Measurements from ENCODE around the gene FMNL1. TPM values are rescaled to one million over a fixed set of nuclear protein-coding genes. Genes with fewer than 3 reads are reported as not detected.
A peak's percentile ranks its signal among the peaks of the same experiment; 100 is the strongest.
"Not testable (repeated sequence)": the region's sequence is repeated elsewhere in the genome, so short reads cannot be mapped to it uniquely, and the experiment has no call there.

The FMNL1 gene
- total RNA-seq, 1 donor from 2014 or later, result 3.3 TPM

DNA sequence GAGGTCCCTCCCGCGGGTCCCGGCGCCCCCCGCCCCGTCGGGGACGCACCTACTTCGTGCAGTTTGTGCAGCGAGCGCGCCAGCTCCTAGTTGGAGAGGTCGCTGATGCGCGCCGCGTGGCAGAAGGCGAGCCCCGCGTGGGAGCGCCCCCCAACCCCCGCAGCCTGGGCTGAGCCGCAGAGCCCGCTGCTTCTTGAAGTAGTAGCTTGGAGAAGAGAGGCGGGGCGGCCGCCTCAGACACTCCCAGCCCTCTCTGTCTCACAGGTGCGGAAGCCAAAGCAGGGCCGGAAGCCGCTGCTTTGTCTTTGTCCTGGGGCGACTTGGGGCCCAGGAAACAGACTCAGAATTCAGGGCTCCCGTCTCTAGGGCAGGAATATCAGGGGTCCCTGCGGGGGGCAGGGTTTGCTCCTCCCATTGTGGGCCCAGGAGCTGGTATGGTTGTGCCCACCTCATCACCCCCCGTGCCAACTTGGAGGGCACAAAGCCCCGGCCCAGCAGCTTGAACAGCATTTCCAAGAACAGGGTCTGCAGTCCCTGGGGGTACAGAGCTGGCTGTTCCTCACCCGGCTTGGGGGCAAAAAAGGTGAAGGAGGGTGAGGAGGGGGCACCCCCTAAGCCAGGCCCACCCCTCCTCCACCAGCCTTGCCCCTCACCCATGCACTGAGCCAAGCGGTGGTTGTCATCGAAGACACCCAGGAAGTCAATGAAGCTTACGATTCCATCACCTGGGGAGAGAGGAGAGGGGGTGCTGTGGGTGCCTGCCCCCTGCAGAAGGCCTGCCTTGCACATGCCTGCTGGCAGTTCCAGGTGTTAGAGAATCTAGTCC is 26.7 kb downstream of the FMNL1 start:
- Mint-ChIP-seq H3K9me3 (ENCODE audit: low read depth) (no peaks in the 10 kb centered on the region), H3K27me3 (no peaks in the 10 kb centered on the region), H3K36me3 (ENCODE audit: insufficient read depth) (peaks cover 2% of the 10 kb centered on the region), H3K4me1 (ENCODE audit: low read depth) (peaks cover 9% of the 10 kb centered on the region), H3K4me3 (ENCODE audit: low read depth) (peak overlapping the region; percentile 89), H3K27ac (peak overlapping the region; percentile 99)
- TF ChIP-seq CTCF (IDR thresholded peaks at IDR 0.05; ENCODE audit: unreplicated experiment), result no peak
- DNase-seq (ENCODE audit: low spot score, unreplicated experiment), result no peak

GRCh38 chr17:45251931-45252330 is 30.2 kb downstream of the FMNL1 start:
- DNase-seq (ENCODE audit: low spot score, unreplicated experiment), result no peak
- Mint-ChIP-seq H3K4me1 (ENCODE audit: low read depth) (peaks cover 5% of the 10 kb centered on the region), H3K9me3 (ENCODE audit: low read depth) (no peaks in the 10 kb centered on the region), H3K4me3 (ENCODE audit: low read depth) (no peak overlapping the region), H3K27ac (peak overlapping the region; percentile 29), H3K27me3 (peaks cover 3% of the 10 kb centered on the region), H3K36me3 (ENCODE audit: insufficient read depth) (peaks cover 4% of the 10 kb centered on the region)
- no peak for TF ChIP-seq CTCF (IDR thresholded peaks at IDR 0.05; ENCODE audit: unreplicated experiment)

DNA sequence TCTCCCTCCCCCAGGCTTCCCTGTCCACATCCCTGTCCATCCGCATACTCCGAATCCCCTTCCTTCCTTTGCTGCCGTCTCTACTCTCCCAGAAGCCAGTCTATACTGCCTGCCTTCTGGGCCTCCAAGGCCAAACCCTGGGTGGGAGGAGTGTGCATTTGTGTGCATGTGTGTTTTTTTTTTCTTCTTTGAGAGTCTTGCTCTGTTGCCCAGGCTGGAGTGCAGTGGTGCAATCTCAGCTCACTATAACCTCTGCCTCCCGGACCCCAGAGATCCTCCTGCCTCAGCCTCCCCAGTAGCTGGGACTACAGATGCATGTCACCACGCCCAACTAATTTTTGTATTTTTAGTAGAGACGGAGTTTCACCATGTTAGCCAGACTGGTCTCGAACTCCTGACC is 31.6 kb downstream of the FMNL1 start:
- H3K36me3 Mint-ChIP-seq (ENCODE audit: insufficient read depth); H3K9me3 Mint-ChIP-seq (ENCODE audit: low read depth); H3K27me3 Mint-ChIP-seq; DNase-seq (ENCODE audit: low spot score, unreplicated experiment); H3K27ac Mint-ChIP-seq; H3K4me1 Mint-ChIP-seq (ENCODE audit: low read depth); H3K4me3 Mint-ChIP-seq (ENCODE audit: low read depth): not testable (repeated sequence)

DNA sequence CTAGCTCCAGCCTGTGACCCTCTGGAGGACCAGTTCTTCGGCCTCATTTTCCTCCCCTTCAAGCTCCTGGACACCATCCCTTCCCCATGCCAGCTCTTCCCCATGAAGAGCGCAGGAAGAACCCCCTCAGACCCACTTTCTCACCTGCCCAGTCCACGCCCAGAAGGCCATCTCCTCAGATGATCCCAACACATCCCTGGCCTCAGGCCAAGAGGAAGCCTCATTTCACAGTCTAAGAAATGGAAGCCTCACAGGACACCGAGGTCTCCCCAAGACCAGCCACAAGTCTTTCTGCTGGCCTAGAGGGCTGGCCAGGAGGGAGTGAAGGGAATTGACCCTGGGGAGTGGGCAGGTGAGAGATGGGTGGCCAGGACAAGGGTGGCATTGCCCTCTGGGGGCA is 32.2 kb downstream of the FMNL1 start:
- TF ChIP-seq CTCF (IDR thresholded peaks at IDR 0.05; ENCODE audit: unreplicated experiment), result no peak
- Mint-ChIP-seq H3K27ac (no peak overlapping the region), H3K4me1 (ENCODE audit: low read depth) (peaks cover under 1% of the 10 kb centered on the region), H3K36me3 (ENCODE audit: insufficient read depth) (peaks cover 4% of the 10 kb centered on the region), H3K27me3 (peaks cover 7% of the 10 kb centered on the region), H3K4me3 (ENCODE audit: low read depth) (no peak overlapping the region), H3K9me3 (ENCODE audit: low read depth) (no peaks in the 10 kb centered on the region)
- no peak for DNase-seq (ENCODE audit: low spot score, unreplicated experiment)

GRCh38 chr17:45255358-45255757 is 33.7 kb downstream of the FMNL1 start:
- Mint-ChIP-seq H3K36me3 (ENCODE audit: insufficient read depth) (peaks cover 2% of the 10 kb centered on the region), H3K9me3 (ENCODE audit: low read depth) (no peaks in the 10 kb centered on the region), H3K4me3 (ENCODE audit: low read depth) (no peak overlapping the region), H3K27ac (no peak overlapping the region), H3K27me3 (peaks cover 10% of the 10 kb centered on the region), H3K4me1 (ENCODE audit: low read depth) (no peaks in the 10 kb centered on the region)
- TF ChIP-seq CTCF (IDR thresholded peaks at IDR 0.05; ENCODE audit: unreplicated experiment), result no peak
- no peak for DNase-seq (ENCODE audit: low spot score, unreplicated experiment)

Data from progenitor cell of endocrine pancreas (in vitro differentiated cells).